NCI-H446 treated with DMSO at 0.1 percent for 48 hours (cell line): ENCODE measurements around the gene MIEF1.

ENCODE experiments used
- DNase-seq: peaks from one replicate; lab custom pipeline; 2025; lab: John Stamatoyannopoulos, UW

The MIEF1 gene

DNA sequence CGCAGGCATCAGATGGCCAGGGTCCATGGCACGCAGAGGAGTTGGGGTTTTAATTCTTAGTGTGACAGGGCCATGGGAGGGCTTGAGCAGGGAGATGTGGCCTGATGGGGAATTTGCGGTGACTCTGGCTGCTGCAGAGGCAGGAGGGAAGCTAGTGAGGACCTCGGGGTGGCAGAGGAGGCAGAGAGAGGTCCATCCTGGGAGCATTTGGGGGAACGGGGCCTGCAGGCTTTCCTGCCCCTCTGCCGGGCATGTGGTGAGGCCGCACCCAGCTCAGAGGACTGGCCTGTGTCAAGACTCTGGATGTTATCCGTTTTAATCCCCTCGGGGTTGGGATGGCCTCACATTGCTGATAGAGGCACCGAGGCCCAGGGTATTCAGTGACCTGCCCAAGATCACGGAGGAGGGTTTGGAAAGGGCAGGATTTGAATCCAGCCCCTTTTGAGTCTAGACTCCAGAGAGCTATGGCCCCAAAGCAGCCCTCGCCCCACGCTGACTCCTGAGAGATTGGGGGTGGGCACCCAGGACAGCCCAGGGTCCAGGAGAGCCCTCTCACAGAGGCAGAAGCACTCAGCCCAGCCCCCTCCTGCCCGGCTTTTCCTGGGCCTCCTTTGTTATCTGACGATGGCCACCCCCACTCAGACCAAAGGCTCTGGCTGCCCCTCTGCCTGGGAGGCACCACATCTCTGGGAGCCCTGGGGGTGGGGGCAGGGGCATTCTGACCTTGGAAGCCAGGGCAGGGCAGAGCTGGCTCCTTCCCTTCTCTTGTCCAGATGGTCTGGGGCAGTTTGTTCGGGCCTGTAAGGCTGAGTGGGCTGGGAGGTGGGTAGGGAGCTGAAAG, 31.4 kb upstream of the MIEF1 start:
- no peak for DNase-seq

DNA sequence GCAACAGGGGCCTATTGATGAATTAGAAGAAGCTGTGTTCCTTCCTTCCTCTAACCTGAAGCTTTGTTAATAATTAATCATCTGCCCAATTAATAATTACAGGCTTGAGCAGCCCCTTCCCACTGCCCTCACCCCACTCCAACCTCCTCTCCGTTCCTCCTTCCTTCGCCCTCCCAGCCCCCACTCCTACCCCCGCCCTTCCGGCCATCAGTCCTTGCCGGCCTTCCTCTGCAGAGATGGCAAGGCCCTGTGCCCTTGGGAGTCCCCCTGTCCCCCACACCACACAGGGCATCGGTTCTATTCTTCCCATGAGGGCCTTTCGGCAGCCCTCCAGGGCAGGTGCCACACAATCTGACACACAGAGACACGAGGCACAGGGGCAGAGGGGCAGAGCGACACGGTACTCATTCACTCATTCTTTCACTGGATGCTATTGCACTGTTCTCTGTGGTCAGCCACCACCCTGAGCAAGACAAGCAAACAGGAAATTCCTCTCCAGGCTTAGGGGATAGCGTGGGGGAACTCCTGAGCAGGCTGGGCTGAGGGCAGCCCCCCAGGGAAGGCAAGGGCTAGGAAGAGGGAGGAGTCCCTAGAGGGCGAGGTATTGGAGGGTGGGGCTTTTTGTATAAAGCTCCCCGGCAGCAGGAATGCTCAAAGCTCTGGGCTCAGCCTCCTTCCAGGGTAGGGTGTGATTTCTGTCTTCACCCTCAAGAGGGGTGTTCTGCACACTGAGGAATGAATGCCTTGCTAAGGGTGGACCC, 30.5 kb upstream of the MIEF1 start:
- DNase-seq: no peak

DNA sequence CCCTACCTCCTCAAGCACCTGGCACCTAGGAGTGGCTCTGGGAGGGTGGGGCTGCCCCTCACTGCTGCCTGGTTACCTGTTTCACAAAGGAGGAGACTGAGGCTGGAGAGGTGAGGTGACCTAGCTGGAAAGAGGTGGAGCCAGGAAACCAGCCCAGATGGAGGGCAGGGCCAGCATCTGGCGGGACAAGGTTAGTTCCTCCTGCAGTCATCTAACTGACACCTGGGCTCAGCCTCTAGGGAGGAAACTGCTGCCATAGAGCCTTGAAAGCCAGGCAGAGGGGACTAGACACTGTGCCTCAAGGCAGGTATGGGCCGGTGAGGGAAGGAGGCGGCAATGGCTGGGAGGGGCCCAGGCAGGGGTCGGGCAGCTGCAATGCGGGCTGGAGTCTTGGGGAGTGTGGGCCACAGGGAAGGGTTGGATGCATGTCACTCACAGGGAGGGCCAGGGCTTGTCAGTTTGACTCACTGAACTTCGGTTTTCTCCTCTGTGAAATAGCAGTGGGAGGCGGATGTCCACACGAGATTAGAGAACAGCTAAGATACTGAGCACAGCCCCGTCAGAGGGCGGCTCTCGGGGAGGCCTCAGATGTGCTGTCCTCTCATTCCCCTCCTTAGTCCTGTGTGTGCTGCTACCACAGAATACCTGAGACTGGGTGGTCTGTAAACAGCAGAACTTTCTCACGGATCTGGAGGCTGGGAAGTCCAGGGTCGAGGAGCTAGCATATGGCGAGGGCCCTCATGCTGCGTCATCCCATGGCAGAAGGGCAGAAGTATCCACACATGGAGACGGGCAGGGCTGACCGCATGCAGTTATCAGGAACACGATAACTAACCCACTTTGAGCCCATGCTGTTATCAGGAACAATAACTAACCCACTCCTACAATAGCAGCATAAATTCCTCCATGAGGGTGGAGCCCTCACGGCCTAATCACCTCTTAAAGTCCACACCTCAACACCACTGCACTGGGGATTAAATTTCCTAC, 29.2 kb upstream of the MIEF1 start:
- no peak for DNase-seq

DNA sequence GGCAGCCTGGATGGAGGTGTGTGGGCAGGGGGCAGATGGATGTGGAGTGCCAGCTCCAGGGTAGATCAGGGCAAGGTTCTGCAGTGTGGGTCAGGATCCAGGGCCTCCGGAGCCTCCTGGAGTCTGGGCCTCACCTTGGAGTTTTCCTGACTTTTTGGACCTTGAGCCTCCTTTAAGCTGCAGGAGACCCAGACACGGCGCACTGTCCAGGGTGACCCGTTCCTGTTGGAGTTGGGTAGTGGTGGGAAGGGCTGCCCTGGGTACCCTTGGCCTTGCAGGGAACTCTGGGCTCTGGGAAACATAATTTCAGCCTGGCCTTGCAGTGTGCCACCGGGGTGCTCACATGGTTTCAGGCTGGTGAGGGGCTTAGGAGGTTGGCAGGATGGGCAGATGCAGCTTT, 28.2 kb upstream of the MIEF1 start:
- no peak for DNase-seq

DNA sequence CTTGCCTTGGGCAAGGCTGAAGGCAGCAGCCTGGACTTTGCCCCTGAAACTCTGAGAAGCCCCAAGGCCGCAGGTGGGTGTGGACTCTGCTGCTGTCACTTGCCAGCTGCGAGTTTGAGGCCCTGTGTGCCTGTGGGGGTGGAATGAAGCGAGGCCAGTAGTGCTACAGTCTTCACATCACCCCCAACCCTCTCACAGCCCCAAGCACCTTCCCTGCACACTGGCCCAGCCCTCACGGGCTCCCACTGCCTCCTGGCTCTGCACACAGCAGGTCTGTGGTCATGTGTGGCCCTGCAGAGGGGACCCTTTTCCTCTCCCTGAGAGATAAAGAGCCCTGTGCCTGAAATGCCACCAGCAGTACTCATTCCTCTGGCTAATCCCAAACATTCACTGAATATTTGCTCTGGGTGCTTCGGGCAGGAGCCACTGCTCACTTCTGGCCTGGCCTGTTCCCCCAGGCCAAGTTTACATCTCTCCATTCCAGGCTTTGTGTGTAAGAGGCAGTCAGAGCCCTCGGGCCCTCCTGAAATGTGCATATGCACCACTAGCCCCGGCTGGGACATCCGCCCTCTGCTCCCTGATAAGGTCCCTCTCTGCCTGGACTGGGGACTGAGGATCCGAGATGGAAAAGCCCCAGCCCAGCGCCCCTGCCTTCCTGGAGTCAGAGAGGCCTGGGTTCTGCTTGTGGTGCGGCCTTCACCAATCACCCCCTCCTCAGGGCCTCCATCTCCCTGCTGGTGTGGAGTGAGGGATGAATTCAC, 27.6 kb upstream of the MIEF1 start:
- no peak for DNase-seq

DNA sequence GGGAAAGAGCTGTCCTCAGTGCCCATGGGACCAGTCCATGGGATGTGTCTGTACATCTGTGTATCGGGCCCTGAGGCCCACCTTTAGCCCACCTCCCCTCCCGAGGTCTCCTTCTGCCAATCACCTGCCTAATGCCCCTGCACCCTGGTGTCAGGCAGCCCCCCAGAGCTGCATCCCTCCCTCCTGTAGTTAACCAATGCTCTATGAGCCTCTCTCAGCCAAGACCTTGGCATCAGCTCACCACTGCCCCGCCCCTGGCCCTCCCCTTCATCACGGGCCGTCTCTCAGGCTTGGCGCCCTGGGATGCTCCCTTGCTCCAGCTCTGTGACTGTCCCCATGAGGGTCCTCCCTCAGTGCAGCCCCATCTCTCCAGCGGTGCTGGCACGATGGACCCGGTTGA, 26.8 kb upstream of the MIEF1 start:
- DNase-seq: no peak

DNA sequence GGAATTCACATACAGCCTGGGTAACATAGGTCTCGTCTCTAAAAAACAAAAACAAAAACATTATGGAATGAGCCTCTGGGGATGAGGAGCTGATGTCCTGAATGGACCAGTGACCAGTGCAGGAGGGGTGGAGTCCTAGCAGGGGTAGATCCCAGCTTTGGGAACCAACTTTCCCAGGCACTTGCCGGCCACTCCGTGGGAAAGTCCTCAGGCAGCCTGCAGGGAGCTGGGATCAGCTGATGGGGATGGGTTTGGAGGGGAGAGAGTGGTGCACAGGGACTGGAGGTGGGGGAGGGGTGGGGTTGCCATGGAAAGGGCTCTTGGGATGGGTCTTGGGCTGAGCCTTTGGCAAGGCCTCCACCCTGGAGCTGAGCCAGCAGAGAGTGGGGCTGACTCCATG, 26.2 kb upstream of the MIEF1 start:
- no peak for DNase-seq

DNA sequence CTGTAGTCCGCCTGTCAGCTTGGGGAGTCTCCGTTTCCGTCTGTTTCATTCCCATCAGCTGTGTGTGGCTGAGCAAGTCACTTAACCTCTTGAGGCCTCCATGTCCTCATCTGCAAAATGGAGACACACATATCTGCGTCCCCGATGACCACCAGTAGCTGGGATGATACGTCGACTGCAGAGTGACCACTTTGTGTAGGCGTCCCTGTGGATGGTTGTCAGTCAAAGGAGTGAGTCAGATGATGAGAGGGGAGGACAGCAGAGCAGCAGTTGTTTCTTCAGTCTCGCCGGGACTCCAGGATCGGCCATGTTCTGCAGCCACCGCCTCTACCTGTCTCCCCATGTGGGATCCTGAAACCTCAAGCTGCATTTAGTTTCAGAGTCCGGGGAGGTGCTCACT, 25.4 kb upstream of the MIEF1 start:
- no peak for DNase-seq

DNA sequence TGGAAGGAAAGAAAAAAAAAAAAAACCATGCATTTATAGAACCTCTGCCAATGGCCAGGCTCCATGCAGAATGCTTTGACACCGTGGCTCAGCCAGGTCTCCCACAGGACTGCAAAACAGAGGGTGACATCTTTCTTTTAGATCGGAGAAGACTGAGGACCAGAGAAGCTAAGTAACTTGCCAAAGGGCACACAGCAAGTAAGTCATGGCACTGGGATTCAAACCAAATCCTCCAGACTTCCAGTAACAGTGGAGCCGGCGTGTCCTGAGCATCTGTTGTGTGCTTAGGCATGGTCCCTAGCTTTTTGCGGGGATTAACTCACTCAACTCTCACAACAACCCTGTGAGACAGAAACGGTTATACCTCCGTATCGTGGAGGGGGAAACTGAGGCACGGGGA, 24.5 kb upstream of the MIEF1 start:
- no peak for DNase-seq

DNA sequence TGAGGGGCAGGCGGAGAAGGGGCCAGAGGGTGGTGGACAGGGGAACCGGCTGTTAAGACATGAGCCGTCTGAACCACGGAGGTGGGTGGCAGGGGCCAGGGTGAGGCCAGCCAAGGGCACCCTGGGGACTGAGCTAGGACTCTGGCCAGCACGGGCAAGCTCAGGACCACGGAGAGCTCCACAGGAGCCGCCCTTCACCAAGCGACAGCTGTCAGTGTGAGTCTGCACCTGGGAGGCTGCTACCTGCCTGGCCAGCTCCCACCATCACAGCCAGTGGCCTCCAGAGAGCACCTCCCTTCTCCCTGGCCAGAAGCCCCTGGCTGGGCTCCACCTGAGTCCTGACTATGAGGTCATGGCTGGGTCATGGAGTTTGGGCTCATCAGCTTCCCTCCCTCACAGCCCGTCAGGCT, 23.6 kb upstream of the MIEF1 start:
- DNase-seq: no peak

DNA sequence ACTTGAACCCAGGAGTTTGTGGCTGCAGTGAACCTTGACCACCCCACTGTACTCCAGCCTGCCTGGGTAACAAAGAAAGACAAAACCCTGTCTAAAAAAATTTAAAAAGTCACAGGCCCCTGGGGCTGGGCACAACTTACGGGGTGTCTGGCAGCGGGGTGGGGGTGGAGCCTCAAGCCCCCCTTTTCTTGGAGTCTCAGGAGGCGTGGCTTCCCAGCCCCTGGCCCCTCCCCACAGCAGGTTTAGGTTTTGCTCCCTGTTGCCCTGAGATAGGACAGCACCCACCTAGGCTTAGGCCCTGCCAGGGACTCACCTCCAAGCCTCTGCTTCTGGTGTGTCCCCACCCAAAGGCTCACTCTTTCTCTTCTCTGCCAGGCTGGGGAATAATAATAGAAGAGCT, 22.8 kb upstream of the MIEF1 start:
- DNase-seq: no peak

DNA sequence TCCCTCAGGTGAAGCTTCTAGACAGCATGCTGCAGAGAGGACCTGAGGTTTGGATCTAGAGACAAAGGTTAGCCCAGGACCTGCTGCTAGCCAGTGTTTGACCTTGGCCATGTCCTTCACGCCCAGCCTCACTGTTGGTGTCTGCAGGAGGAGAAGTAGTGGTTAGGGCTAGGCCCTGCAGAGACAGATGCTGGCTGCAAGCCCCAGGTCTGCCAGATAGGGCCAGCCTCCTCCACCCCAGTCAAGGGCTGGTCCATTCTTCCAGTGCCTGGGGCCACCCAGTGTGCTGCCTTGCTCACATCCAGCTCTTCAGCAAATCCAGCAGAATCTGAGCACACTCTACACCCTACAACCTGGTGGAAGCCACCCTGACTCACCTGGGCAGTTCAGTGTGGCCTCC, 21.5 kb upstream of the MIEF1 start:
- no peak for DNase-seq

DNA sequence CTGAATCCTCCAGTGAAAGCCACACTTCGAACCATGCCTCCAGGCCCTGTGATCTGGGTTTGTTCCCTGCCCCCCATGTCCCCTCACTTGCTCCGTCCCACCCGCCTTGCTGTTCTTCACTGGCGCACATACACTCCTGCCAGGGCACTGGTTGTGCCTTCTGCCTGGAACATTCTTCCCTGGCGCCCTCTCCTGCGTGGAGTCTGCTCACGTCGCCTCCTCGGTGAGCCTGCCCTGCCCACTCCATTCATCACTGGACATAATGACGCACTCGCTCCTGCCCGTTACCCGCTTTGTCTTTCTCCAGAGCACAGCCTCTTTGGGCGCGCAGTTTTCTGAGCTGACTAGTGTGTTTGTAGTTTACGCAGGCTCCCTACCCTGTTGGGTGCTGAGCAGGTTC, 21.0 kb upstream of the MIEF1 start:
- DNase-seq: no peak

DNA sequence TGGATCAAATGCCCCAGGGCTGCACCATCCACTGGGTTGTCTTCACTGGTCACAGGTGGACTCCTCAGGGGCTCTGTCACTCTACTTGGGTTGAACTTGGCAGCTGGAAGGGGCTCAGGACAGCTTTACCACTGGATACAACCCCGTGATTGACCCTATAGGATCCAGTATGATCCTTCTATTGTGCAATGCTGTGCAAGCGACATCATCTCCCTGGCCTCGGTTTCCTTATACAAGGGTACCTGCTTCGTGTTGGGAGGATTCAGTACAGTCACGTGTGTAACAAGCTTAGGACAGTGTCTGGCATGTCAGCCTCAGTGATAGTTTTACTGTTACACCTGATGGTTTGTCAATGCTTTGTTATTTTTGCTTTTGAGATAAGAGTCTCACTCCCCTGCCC, 20.5 kb upstream of the MIEF1 start:
- DNase-seq: no peak

DNA sequence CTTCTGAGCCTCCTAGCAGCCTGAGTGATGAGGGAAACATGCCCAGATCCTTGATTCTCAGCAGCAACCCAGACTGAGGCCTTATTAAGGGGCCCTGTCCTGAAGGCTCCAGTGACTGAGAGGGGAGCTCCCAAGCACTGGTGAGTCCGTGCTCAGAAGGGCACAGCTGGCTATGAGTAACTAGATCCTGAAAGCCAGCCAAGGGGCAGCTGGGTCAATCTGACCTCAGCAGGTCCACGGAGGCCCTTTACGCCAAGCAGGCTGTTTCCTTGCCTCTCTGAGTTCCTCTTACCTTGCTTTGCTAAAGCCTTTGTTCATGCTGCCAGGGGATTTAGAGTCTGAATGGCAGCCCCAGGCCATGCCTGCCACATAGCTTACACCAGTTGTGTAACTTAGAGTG, 19.3 kb upstream of the MIEF1 start:
- DNase-seq: no peak

DNA sequence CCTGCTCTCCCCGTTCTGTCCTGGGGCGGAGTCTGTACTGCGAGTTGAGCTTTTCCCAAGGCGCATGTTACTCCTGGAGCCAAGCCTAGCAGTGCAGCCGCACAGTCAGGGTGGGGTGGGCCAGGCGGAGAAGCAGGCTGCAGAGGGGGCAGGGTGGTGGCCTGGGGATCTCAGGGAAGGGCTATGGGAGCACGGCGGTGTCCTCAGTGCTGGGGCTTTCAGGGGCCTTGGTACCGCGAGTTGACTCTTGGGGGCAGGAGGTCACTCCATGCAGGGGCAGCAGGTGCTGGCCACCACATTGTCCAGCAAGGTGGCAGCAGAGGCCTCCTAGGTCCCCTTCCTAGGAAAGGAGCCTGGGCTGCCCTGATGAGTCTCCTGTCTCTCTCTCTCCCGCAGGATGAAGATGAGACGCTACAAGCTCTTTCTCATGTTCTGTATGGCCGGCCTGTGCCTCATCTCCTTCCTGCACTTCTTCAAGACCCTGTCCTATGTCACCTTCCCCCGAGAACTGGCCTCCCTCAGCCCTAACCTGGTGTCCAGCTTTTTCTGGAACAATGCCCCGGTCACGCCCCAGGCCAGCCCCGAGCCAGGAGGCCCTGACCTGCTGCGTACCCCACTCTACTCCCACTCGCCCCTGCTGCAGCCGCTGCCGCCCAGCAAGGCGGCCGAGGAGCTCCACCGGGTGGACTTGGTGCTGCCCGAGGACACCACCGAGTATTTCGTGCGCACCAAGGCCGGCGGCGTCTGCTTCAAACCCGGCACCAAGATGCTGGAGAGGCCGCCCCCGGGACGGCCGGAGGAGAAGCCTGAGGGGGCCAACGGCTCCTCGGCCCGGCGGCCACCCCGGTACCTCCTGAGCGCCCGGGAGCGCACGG, 14.9 kb upstream of the MIEF1 start:
- DNase-seq: no peak

DNA sequence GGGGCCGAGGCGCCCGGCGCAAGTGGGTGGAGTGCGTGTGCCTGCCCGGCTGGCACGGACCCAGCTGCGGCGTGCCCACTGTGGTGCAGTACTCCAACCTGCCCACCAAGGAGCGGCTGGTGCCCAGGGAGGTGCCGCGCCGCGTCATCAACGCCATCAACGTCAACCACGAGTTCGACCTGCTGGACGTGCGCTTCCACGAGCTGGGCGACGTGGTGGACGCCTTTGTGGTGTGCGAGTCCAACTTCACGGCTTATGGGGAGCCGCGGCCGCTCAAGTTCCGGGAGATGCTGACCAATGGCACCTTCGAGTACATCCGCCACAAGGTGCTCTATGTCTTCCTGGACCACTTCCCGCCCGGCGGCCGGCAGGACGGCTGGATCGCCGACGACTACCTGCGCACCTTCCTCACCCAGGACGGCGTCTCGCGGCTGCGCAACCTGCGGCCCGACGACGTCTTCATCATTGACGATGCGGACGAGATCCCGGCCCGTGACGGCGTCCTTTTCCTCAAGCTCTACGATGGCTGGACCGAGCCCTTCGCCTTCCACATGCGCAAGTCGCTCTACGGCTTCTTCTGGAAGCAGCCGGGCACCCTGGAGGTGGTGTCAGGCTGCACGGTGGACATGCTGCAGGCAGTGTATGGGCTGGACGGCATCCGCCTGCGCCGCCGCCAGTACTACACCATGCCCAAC, 14.1 kb upstream of the MIEF1 start:
- no peak for DNase-seq

DNA sequence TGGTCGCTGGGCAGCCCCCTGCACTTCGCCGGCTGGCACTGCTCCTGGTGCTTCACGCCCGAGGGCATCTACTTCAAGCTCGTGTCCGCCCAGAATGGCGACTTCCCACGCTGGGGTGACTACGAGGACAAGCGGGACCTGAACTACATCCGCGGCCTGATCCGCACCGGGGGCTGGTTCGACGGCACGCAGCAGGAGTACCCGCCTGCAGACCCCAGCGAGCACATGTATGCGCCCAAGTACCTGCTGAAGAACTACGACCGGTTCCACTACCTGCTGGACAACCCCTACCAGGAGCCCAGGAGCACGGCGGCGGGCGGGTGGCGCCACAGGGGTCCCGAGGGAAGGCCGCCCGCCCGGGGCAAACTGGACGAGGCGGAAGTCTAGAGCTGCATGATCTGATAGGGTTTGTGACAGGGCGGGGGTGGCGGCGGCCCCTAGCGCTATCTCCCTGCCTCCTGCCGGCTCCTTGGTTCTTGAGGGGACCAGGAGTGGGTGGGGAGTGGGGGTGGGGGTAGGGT, 13.5 kb upstream of the MIEF1 start:
- DNase-seq: no peak
